ENCODE results near the gene SOCS6. TPM values are rescaled to one million over a fixed set of nuclear protein-coding genes. Genes with fewer than 3 reads are reported as not detected.

The SOCS6 gene
- total and polyA plus RNA-seq, 2 donors (not counting 1 experiment from before 2014, with no cell fraction given), result 0.25 to 0.99 TPM

GRCh38 chr18:70260683-70261082 lies 28.2 kb upstream of the SOCS6 start:
- no peak for TF ChIP-seq EZH2 (IDR thresholded peaks at IDR 0.05; ENCODE audit: borderline replicate concordance, insufficient read depth, low read depth, low read length, poor library complexity, severe bottlenecking)
- no peak for TF ChIP-seq CTCF (IDR thresholded peaks at IDR 0.05)
- Histone ChIP-seq H3K9ac (ENCODE audit: low read length) (no peak overlapping the region), H3K4me3 (ENCODE audit: control extremely low read depth in 1 of 5, extremely low read depth in 1 of 5, insufficient read depth in 1 of 5, low read depth in 2 of 5, low read length in 4 of 5) (no peak overlapping the region), H3K36me3 (replicated peaks in 1 of 2; ENCODE audit: control extremely low read depth in 1 of 2, control insufficient read depth in 1 of 2, extremely low read depth in 1 of 2, insufficient read depth in 2 of 2, low read length in 1 of 2) (no peaks in the 10 kb centered on the region), H3K79me2 (ENCODE audit: control insufficient read depth, insufficient read depth, low read length) (no peaks in the 10 kb centered on the region), H3K9me3 (ENCODE audit: control extremely low read depth in 1 of 3, control insufficient read depth in 2 of 3, insufficient read depth in 1 of 3, low read length in 2 of 3) (no peaks in the 10 kb centered on the region), H3K27ac (ENCODE audit: low read length in 2 of 2) (no peak overlapping the region), H3K27me3 (replicated peaks in 1 of 4; ENCODE audit: control extremely low read depth in 1 of 4, control insufficient read depth in 3 of 4, insufficient read depth in 4 of 4, low read length in 3 of 4) (no peaks in the 10 kb centered on the region), H4K20me1 (ENCODE audit: control insufficient read depth, insufficient read depth, low read length, poor library complexity, severe bottlenecking) (no peaks in the 10 kb centered on the region), H3K4me1 (ENCODE audit: control insufficient read depth in 2 of 2, insufficient read depth in 2 of 2, low read length in 2 of 2) (no peaks in the 10 kb centered on the region), H2AFZ (ENCODE audit: insufficient read depth, low read depth, low read length, poor library complexity, severe bottlenecking) (no peak overlapping the region), H3K4me2 (replicated peaks; ENCODE audit: low read depth, low read length, poor library complexity, severe bottlenecking) (no peak overlapping the region)
- DNase-seq (no peak), ATAC-seq (ENCODE audit: low read depth) (no peak)
- Mint-ChIP-seq H3K4me1 (no peaks in the 10 kb centered on the region), H3K27me3 (peaks cover 13% of the 10 kb centered on the region), H3K9me3 (ENCODE audit: insufficient read depth) (no peaks in the 10 kb centered on the region), H3K27ac (no peak overlapping the region), H3K4me3 (no peak overlapping the region)
- 94% methylated on average over 6 of the region's 6 CpGs for WGBS (ENCODE audit: insufficient coverage)
- ChIA-PET CTCF (no interaction called here), POLR2A (no interaction called here)
- intact Hi-C loops (cut with micrococcal nuclease), result no loop called here

GRCh38 chr18:70261141-70261788 lies 27.6 kb upstream of the SOCS6 start:
- H3K9ac ChIP-seq (ENCODE audit: low read length), result no peak overlapping the region
- DNase-seq (no peak), ATAC-seq (ENCODE audit: low read depth) (no peak)
- ChIA-PET CTCF (no interaction called here), POLR2A (no interaction called here)
- Mint-ChIP-seq H3K27ac (no peak overlapping the region), H3K9me3 (ENCODE audit: insufficient read depth) (no peaks in the 10 kb centered on the region), H3K4me1 (no peaks in the 10 kb centered on the region), H3K4me3 (no peak overlapping the region), H3K27me3 (peaks cover 13% of the 10 kb centered on the region)
- no peaks in the 10 kb centered on the region for H3K36me3 ChIP-seq (replicated peaks in 1 of 2; ENCODE audit: control extremely low read depth in 1 of 2, control insufficient read depth in 1 of 2, extremely low read depth in 1 of 2, insufficient read depth in 2 of 2, low read length in 1 of 2)
- H3K79me2 ChIP-seq (ENCODE audit: control insufficient read depth, insufficient read depth, low read length), result no peaks in the 10 kb centered on the region
- no peak overlapping the region for H3K4me2 ChIP-seq (replicated peaks; ENCODE audit: low read depth, low read length, poor library complexity, severe bottlenecking)
- H2AFZ ChIP-seq (ENCODE audit: insufficient read depth, low read depth, low read length, poor library complexity, severe bottlenecking), result no peak overlapping the region
- no peaks in the 10 kb centered on the region for H3K27me3 ChIP-seq (replicated peaks in 1 of 4; ENCODE audit: control extremely low read depth in 1 of 4, control insufficient read depth in 3 of 4, insufficient read depth in 4 of 4, low read length in 3 of 4)
- H4K20me1 ChIP-seq (ENCODE audit: control insufficient read depth, insufficient read depth, low read length, poor library complexity, severe bottlenecking), result no peaks in the 10 kb centered on the region
- no peak overlapping the region for H3K4me3 ChIP-seq (ENCODE audit: control extremely low read depth in 1 of 5, extremely low read depth in 1 of 5, insufficient read depth in 1 of 5, low read depth in 2 of 5, low read length in 4 of 5)
- intact Hi-C loops (cut with micrococcal nuclease), result no loop called here
- no peak overlapping the region for H3K27ac ChIP-seq (ENCODE audit: low read length in 2 of 2)
- no peaks in the 10 kb centered on the region for H3K9me3 ChIP-seq (ENCODE audit: control extremely low read depth in 1 of 3, control insufficient read depth in 2 of 3, insufficient read depth in 1 of 3, low read length in 2 of 3)
- WGBS (ENCODE audit: insufficient coverage), result 97% methylated on average over 5 of the region's 9 CpGs
- TF ChIP-seq CTCF (IDR thresholded peaks at IDR 0.05) (no peak), EZH2 (IDR thresholded peaks at IDR 0.05; ENCODE audit: borderline replicate concordance, insufficient read depth, low read depth, low read length, poor library complexity, severe bottlenecking) (no peak)
- no peaks in the 10 kb centered on the region for H3K4me1 ChIP-seq (ENCODE audit: control insufficient read depth in 2 of 2, insufficient read depth in 2 of 2, low read length in 2 of 2)

All from B cell (primary cell).